ENCODE data around the gene IRS2. TPM values are rescaled to one million over a fixed set of nuclear protein-coding genes. Genes with fewer than 3 reads are reported as not detected.

IRS2 gene
- total RNA-seq, 1 experiment from 2014 or later = not detected

- Histone ChIP-seq H3K4me3 (ENCODE audit: low read length) (no peak overlapping the region), H2AFZ (ENCODE audit: low read length) (no peak overlapping the region), H3K27ac (ENCODE audit: low read length) (no peak overlapping the region), H3K4me2 (ENCODE audit: low read depth, low read length, poor library complexity, severe bottlenecking) (no peak overlapping the region), H3K79me2 (ENCODE audit: low read length) (no peaks in the 10 kb centered on the region), H4K20me1 (ENCODE audit: insufficient read depth, low read depth, low read length) (no peaks in the 10 kb centered on the region), H3K9me3 (ENCODE audit: low read length) (no peaks in the 10 kb centered on the region), H3K27me3 (ENCODE audit: low read length) (no peaks in the 10 kb centered on the region), H3K4me1 (ENCODE audit: low read length) (no peaks in the 10 kb centered on the region), H3K9me2 (replicated peaks; ENCODE audit: insufficient read depth, low read length) (no peaks in the 10 kb centered on the region), H3K36me3 (ENCODE audit: insufficient read depth, low read length) (no peaks in the 10 kb centered on the region), H3K9ac (ENCODE audit: low read length) (no peak overlapping the region)
- no peak for DNase-seq
Measured at GRCh38 chr13:109743706-109744453, 42.5 kb downstream of the IRS2 start.

DNA sequence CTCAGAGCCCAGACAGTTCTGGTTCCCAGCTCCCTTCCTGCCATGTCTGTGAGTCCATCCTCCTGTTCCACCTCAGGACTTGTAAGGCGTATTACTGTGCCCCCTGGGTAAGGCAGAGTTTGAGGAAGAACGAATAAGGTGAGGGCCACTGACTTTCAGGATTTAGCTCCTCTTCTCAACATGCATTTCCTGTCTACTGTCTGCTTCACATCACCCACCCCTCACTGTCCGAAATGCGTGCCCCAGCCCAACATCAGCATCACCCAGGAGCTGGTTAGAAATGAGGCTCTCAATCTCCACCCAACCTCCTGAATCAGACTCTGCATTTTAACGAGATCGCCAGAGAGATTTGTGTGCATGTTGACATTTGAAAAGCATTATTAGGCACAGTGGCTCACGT is 44.4 kb downstream of the IRS2 start:
- Histone ChIP-seq H3K4me1 (ENCODE audit: low read length) (no peaks in the 10 kb centered on the region), H3K9ac (ENCODE audit: low read length) (no peak overlapping the region), H4K20me1 (ENCODE audit: insufficient read depth, low read depth, low read length) (no peaks in the 10 kb centered on the region), H3K79me2 (ENCODE audit: low read length) (no peaks in the 10 kb centered on the region), H3K9me2 (replicated peaks; ENCODE audit: insufficient read depth, low read length) (no peaks in the 10 kb centered on the region), H3K4me2 (ENCODE audit: low read depth, low read length, poor library complexity, severe bottlenecking) (no peak overlapping the region), H3K9me3 (ENCODE audit: low read length) (no peaks in the 10 kb centered on the region), H2AFZ (ENCODE audit: low read length) (no peak overlapping the region), H3K36me3 (ENCODE audit: insufficient read depth, low read length) (no peaks in the 10 kb centered on the region), H3K27ac (ENCODE audit: low read length) (no peak overlapping the region), H3K27me3 (ENCODE audit: low read length) (no peaks in the 10 kb centered on the region), H3K4me3 (ENCODE audit: low read length) (no peak overlapping the region)
- no peak for DNase-seq

- no peak overlapping the region for H3K27ac ChIP-seq (ENCODE audit: low read length)
- no peaks in the 10 kb centered on the region for H4K20me1 ChIP-seq (ENCODE audit: insufficient read depth, low read depth, low read length)
- H3K27me3 ChIP-seq (ENCODE audit: low read length) = no peaks in the 10 kb centered on the region
- H3K4me1 ChIP-seq (ENCODE audit: low read length) = no peaks in the 10 kb centered on the region
- no peak overlapping the region for H3K4me2 ChIP-seq (ENCODE audit: low read depth, low read length, poor library complexity, severe bottlenecking)
- no peak for DNase-seq
- no peak overlapping the region for H3K4me3 ChIP-seq (ENCODE audit: low read length)
- no peak overlapping the region for H2AFZ ChIP-seq (ENCODE audit: low read length)
- H3K36me3 ChIP-seq (ENCODE audit: insufficient read depth, low read length) = no peaks in the 10 kb centered on the region
- H3K79me2 ChIP-seq (ENCODE audit: low read length) = no peaks in the 10 kb centered on the region
- H3K9me2 ChIP-seq (replicated peaks; ENCODE audit: insufficient read depth, low read length) = no peaks in the 10 kb centered on the region
- no peak overlapping the region for H3K9ac ChIP-seq (ENCODE audit: low read length)
- H3K9me3 ChIP-seq (ENCODE audit: low read length) = no peaks in the 10 kb centered on the region
Measured at GRCh38 chr13:109740721-109741120, 45.7 kb downstream of the IRS2 start.

DNA sequence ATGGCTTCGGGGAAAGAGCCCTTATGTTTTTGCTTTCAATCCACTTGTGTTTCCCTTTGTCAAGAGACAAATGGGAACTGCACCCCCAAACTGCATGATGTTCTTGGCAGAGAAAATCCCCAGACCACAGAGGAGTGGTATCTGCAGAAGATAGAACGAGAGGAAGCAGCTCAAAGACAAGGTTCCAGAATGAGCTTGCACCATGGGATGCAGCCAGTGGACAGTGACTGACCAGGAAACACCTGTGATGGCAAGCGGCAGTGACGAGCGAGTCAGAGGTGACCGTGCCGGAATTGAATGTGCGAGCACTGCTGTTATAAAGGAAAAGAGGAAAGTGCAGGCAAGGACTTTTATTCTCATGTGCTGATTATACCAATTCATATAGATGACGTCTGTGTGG is 46.3 kb downstream of the IRS2 start:
- Histone ChIP-seq H3K4me3 (ENCODE audit: low read length) (no peak overlapping the region), H3K4me2 (ENCODE audit: low read depth, low read length, poor library complexity, severe bottlenecking) (no peak overlapping the region), H3K79me2 (ENCODE audit: low read length) (no peaks in the 10 kb centered on the region), H3K9me3 (ENCODE audit: low read length) (no peaks in the 10 kb centered on the region), H3K9ac (ENCODE audit: low read length) (no peak overlapping the region), H3K27me3 (ENCODE audit: low read length) (no peaks in the 10 kb centered on the region), H3K27ac (ENCODE audit: low read length) (no peak overlapping the region), H3K4me1 (ENCODE audit: low read length) (no peaks in the 10 kb centered on the region), H2AFZ (ENCODE audit: low read length) (no peak overlapping the region), H3K36me3 (ENCODE audit: insufficient read depth, low read length) (no peaks in the 10 kb centered on the region), H3K9me2 (replicated peaks; ENCODE audit: insufficient read depth, low read length) (no peaks in the 10 kb centered on the region), H4K20me1 (ENCODE audit: insufficient read depth, low read depth, low read length) (no peaks in the 10 kb centered on the region)
- no peak for DNase-seq

GRCh38 chr13:109738298-109738746 is 48.1 kb downstream of the IRS2 start:
- Histone ChIP-seq H3K9me3 (ENCODE audit: low read length) (peaks cover under 1% of the 10 kb centered on the region; the same call in 1 of the 2 replicates), H3K4me3 (ENCODE audit: low read length) (no peak overlapping the region), H4K20me1 (ENCODE audit: insufficient read depth, low read depth, low read length) (no peaks in the 10 kb centered on the region), H3K9me2 (replicated peaks; ENCODE audit: insufficient read depth, low read length) (no peaks in the 10 kb centered on the region), H3K36me3 (ENCODE audit: insufficient read depth, low read length) (no peaks in the 10 kb centered on the region), H3K4me1 (ENCODE audit: low read length) (no peaks in the 10 kb centered on the region), H3K9ac (ENCODE audit: low read length) (no peak overlapping the region), H3K27ac (ENCODE audit: low read length) (no peak overlapping the region), H3K4me2 (ENCODE audit: low read depth, low read length, poor library complexity, severe bottlenecking) (no peak overlapping the region), H3K27me3 (ENCODE audit: low read length) (no peaks in the 10 kb centered on the region), H2AFZ (ENCODE audit: low read length) (no peak overlapping the region), H3K79me2 (ENCODE audit: low read length) (no peaks in the 10 kb centered on the region)
- DNase-seq = no peak

DNA sequence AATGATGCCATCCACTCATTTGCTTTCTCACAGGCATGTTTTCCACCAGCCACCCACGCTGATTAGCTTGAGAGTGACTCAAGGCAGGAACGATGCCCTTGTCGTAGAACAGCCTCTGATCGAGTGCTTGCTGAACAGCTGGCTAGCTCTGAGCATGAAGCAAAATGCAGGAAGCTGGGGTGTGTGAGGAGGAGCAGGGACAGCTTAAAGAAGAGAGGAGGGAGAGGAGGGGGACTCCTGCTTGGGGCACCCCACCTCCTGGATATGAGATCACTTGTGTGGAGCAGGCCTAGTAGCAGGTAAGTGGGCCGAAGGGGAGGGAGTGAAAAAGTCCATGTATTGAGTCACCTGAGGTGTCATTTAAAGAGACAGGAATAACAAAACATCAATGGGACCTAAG is 48.8 kb downstream of the IRS2 start:
- Histone ChIP-seq H3K9me2 (replicated peaks; ENCODE audit: insufficient read depth, low read length) (no peaks in the 10 kb centered on the region), H3K4me3 (ENCODE audit: low read length) (no peak overlapping the region), H3K36me3 (ENCODE audit: insufficient read depth, low read length) (no peaks in the 10 kb centered on the region), H3K9me3 (ENCODE audit: low read length) (peaks cover 4% of the 10 kb centered on the region; the same call in 1 of the 2 replicates), H3K79me2 (ENCODE audit: low read length) (no peaks in the 10 kb centered on the region), H3K4me1 (ENCODE audit: low read length) (no peaks in the 10 kb centered on the region), H3K9ac (ENCODE audit: low read length) (no peak overlapping the region), H3K27ac (ENCODE audit: low read length) (no peak overlapping the region), H4K20me1 (ENCODE audit: insufficient read depth, low read depth, low read length) (no peaks in the 10 kb centered on the region), H2AFZ (ENCODE audit: low read length) (no peak overlapping the region), H3K27me3 (ENCODE audit: low read length) (no peaks in the 10 kb centered on the region), H3K4me2 (ENCODE audit: low read depth, low read length, poor library complexity, severe bottlenecking) (no peak overlapping the region)
- DNase-seq = no peak

GRCh38 chr13:109737046-109737573 is 49.3 kb downstream of the IRS2 start:
- Histone ChIP-seq H4K20me1 (ENCODE audit: insufficient read depth, low read depth, low read length) (no peaks in the 10 kb centered on the region), H3K36me3 (ENCODE audit: insufficient read depth, low read length) (no peaks in the 10 kb centered on the region), H3K27me3 (ENCODE audit: low read length) (no peaks in the 10 kb centered on the region), H3K4me3 (ENCODE audit: low read length) (no peak overlapping the region), H3K9me2 (replicated peaks; ENCODE audit: insufficient read depth, low read length) (no peaks in the 10 kb centered on the region), H3K9ac (ENCODE audit: low read length) (no peak overlapping the region), H3K4me2 (ENCODE audit: low read depth, low read length, poor library complexity, severe bottlenecking) (no peak overlapping the region), H3K27ac (ENCODE audit: low read length) (no peak overlapping the region), H3K79me2 (ENCODE audit: low read length) (no peaks in the 10 kb centered on the region), H3K4me1 (ENCODE audit: low read length) (no peaks in the 10 kb centered on the region), H3K9me3 (ENCODE audit: low read length) (peaks cover 4% of the 10 kb centered on the region; the same call in 1 of the 2 replicates), H2AFZ (ENCODE audit: low read length) (no peak overlapping the region)
- no peak for DNase-seq

- peaks cover 4% of the 10 kb centered on the region; the same call in 1 of the 2 replicates for H3K9me3 ChIP-seq (ENCODE audit: low read length)
Measured at GRCh38 chr13:109735436-109735966, 50.9 kb downstream of the IRS2 start.

More at GRCh38 chr13:109735436-109735966, 50.9 kb downstream of the IRS2 start:
- Histone ChIP-seq H2AFZ (ENCODE audit: low read length) (no peak overlapping the region), H3K36me3 (ENCODE audit: insufficient read depth, low read length) (no peaks in the 10 kb centered on the region), H3K4me1 (ENCODE audit: low read length) (no peaks in the 10 kb centered on the region), H3K9ac (ENCODE audit: low read length) (no peak overlapping the region), H3K27ac (ENCODE audit: low read length) (no peak overlapping the region), H4K20me1 (ENCODE audit: insufficient read depth, low read depth, low read length) (no peaks in the 10 kb centered on the region), H3K4me2 (ENCODE audit: low read depth, low read length, poor library complexity, severe bottlenecking) (no peak overlapping the region), H3K79me2 (ENCODE audit: low read length) (no peaks in the 10 kb centered on the region), H3K27me3 (ENCODE audit: low read length) (no peaks in the 10 kb centered on the region), H3K4me3 (ENCODE audit: low read length) (no peak overlapping the region), H3K9me2 (replicated peaks; ENCODE audit: insufficient read depth, low read length) (no peaks in the 10 kb centered on the region)
- no peak for DNase-seq

Data from Karpas-422 (cell line).